ENCODE data around the gene INTS11.

GRCh38 chr1:1282998-1283397 is 41.5 kb downstream of the INTS11 start:
- TF ChIP-seq ZNF70 (CRISPR knock-in tag; IDR thresholded peaks at IDR 0.05), result no peak
- TF ChIP-seq CSRNP3 (CRISPR knock-in tag; IDR thresholded peaks at IDR 0.05), result no peak
- no peak for TF ChIP-seq PATZ1 (CRISPR knock-in tag; IDR thresholded peaks at IDR 0.05; ENCODE audit: borderline replicate concordance)
- TF ChIP-seq ZNF565 (CRISPR knock-in tag; conservative IDR thresholded peaks at IDR 0.05; ENCODE audit: low read depth), result no peak
- TF ChIP-seq ZFP3 (CRISPR knock-in tag; IDR thresholded peaks at IDR 0.05), result no peak
- TF ChIP-seq TSHZ2 (CRISPR knock-in tag; IDR thresholded peaks at IDR 0.05), result no peak
- TF ChIP-seq ZC3H10 (CRISPR knock-in tag; IDR thresholded peaks at IDR 0.05), result no peak
- TF ChIP-seq ARNTL (CRISPR knock-in tag; IDR thresholded peaks at IDR 0.05; ENCODE audit: borderline replicate concordance, low read depth), result no peak
- no peak for TF ChIP-seq CREB5 (CRISPR knock-in tag; IDR thresholded peaks at IDR 0.05; ENCODE audit: low read depth)
